Measurements from ENCODE around the gene COX10. TPM values are rescaled to one million over a fixed set of nuclear protein-coding genes. Genes with fewer than 3 reads are reported as not detected.
"Not testable (repeated sequence)": the region's sequence is repeated elsewhere in the genome, so short reads cannot be mapped to it uniquely, and the experiment has no call there.

Gene COX10
- 40.1 and 41.7 TPM in 2 replicates for total RNA-seq

DNA sequence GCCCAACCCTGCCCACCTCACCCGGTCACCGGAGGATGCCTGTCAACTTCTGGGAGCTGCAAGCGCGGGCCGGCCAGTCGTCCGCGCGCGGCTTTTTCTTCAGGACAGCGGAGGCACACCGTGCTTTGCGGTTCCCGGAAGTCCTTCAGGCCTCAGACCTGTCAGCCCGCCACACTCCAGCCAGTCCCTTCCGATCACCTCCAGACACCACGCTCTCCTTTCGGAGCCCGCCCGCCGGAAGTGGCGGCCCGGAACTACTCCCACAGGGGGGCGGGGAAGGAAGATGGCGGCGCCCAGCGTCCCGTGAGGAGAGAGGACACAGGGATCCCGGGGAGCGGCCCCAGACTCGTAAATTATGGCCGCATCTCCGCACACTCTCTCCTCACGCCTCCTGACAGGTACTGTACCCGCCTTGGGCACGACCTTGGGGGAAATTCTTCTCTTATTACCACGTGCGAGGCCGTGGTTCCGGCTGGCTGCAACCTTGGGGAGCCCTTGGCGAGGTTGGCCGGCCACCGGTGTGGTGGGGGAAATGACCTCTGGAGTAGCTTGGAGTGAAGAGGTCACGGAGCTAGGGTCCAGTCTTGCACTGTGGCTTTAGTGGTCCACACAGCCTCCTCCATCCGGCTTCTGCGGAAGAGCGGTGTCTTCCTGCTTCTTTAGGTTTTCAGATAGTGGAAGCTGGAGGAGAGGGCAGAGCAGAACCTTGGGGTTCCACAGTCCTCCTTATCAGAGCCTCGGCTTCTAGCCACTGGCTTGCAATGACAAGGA, at the start of gene COX10:
TSS of gene COX10 (plus strand) at position 254 of the 771 bp plus-strand sequence. CDS start at position 356, 102 bp downstream.
- intact Hi-C loops (cut with micrococcal nuclease), result loop anchor here (1.0 to 10.0 kb wide), 7 partner anchors 11 to 1051 kb away; partner anchors contain the start of genes ELAC2 and HS3ST3B1
- Mint-ChIP-seq H3K4me1 (ENCODE audit: low read depth) (peaks cover 78% of the 10 kb centered on the region), H3K36me3 (ENCODE audit: low read depth) (peaks cover 46% of the 10 kb centered on the region), H3K4me3 (peak within 1 kb of the TSS; percentile 97), H3K27ac (peak within 1 kb of the TSS; percentile 94), H3K9me3 (peaks cover 6% of the 10 kb centered on the region), H3K27me3 (ENCODE audit: insufficient read depth) (no peaks in the 10 kb centered on the region)
- DNase-seq (ENCODE audit: low spot score), result peak; percentile 85

DNA sequence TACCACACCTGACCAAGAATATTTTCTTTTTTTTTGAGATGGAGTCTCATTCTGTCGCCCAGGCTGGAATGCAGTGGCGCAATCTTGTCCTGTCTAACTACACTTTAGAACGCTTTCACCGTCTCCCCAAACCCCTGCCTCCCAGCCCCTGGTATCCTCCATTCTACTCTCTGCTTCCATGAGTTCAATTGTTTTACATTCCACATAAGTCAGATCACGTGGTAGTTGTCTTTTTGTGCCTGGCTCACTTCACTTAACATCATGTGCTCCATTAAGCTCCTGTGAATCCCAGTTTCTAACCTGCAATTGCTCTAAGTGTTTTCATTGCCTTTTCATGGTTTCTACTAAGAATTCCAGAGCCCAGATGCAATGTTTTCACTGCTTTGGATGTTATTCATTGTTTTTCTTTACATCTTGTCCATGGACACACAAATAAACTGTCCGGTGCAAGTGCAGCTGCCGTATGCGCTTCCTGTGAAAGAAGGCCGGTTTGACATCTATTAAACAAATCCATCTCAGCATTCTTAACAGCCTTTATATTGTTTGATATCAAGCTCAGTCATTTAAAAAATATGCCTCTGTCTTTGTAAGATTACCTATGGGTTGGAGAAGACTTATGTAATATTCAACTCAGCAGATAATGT, 47.5 kb upstream of the COX10 start:
- intact Hi-C loops (cut with micrococcal nuclease); H3K9me3 Mint-ChIP-seq: not testable (repeated sequence)

DNA sequence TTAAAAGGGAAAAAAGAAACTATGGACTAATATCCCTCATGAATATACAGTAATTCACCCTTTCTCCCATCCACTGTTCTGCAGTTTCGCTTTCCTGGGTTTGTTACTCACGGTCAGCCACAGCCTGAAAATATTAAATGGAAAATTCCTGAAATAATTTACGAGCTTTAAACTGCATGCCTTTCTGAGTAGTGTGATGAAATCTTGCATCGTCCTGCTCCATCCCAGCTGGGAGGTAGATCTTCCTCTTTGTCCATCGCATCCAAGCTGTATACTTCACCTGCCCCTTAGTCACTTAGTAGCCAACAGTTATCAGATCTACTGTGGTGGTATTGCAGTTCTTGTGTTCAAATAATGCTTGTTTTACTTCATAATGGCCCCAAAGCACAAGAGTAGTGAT, 39.5 kb upstream of the COX10 start:
- DNase-seq (ENCODE audit: low spot score); H3K27ac Mint-ChIP-seq; H3K27me3 Mint-ChIP-seq (ENCODE audit: insufficient read depth); H3K9me3 Mint-ChIP-seq; H3K4me1 Mint-ChIP-seq (ENCODE audit: low read depth); intact Hi-C loops (cut with micrococcal nuclease); H3K4me3 Mint-ChIP-seq: not testable (repeated sequence)
- peaks cover 32% of the 10 kb centered on the region for H3K36me3 Mint-ChIP-seq (ENCODE audit: low read depth)

More for the DNA sequence above, 47.5 kb upstream of the COX10 start:
- H3K36me3 Mint-ChIP-seq (ENCODE audit: low read depth); H3K27ac Mint-ChIP-seq; H3K27me3 Mint-ChIP-seq (ENCODE audit: insufficient read depth); H3K4me3 Mint-ChIP-seq; DNase-seq (ENCODE audit: low spot score): not testable (repeated sequence)
- H3K4me1 Mint-ChIP-seq (ENCODE audit: low read depth), result peaks cover 17% of the 10 kb centered on the region

DNA sequence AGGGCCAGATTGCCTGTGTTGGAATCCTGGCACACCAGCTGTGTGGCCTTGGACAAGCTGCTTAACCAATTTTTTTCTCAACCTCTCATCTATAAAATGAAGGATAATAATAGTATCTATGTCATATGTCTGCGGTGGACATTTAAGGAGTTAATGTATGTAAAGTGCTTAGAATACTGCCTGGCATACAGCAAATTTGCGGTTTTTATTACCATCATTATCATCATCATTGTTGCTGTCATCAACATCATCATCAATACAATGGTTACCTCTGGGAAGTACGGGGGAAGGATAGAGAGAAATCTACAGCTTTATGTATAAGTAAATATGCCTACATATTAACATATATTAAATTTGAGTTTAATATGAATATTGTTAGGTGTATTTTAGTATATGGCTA, 37.1 kb upstream of the COX10 start:
- DNase-seq (ENCODE audit: low spot score), result no peak
- peaks cover 4% of the 10 kb centered on the region for H3K9me3 Mint-ChIP-seq
- H3K27me3 Mint-ChIP-seq (ENCODE audit: insufficient read depth), result no peaks in the 10 kb centered on the region
- intact Hi-C loops (cut with micrococcal nuclease), result no loop called here
- H3K4me1 Mint-ChIP-seq (ENCODE audit: low read depth), result peaks cover 24% of the 10 kb centered on the region
- peaks cover 43% of the 10 kb centered on the region for H3K36me3 Mint-ChIP-seq (ENCODE audit: low read depth)
- H3K27ac Mint-ChIP-seq, result no peak overlapping the region
- H3K4me3 Mint-ChIP-seq, result no peak overlapping the region

DNA sequence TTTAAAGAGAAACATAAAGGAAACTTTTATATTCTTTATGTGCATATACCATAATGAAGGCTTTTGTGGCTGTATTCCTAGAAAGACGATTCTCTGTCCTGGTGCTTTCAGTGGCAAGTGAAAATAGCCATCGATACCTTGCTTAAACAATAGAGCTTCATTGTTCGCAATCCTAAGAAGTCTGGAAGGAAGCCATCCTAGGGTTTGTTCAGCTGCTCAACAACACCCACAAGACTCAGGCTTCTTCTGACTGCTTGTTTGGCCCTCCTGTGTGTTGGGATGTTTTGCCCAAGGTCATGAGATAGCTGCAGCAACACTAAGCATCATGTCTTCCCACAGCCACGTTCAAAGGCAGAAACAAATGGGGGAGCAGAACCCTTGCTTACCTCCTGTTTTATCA, 36.1 kb upstream of the COX10 start:
- Mint-ChIP-seq H3K36me3 (ENCODE audit: low read depth) (peaks cover 45% of the 10 kb centered on the region), H3K4me3 (no peak overlapping the region), H3K27ac (no peak overlapping the region), H3K27me3 (ENCODE audit: insufficient read depth) (no peaks in the 10 kb centered on the region), H3K9me3 (peaks cover 4% of the 10 kb centered on the region), H3K4me1 (ENCODE audit: low read depth) (peaks cover 33% of the 10 kb centered on the region)
- intact Hi-C loops (cut with micrococcal nuclease), result no loop called here
- DNase-seq (ENCODE audit: low spot score), result no peak

DNA sequence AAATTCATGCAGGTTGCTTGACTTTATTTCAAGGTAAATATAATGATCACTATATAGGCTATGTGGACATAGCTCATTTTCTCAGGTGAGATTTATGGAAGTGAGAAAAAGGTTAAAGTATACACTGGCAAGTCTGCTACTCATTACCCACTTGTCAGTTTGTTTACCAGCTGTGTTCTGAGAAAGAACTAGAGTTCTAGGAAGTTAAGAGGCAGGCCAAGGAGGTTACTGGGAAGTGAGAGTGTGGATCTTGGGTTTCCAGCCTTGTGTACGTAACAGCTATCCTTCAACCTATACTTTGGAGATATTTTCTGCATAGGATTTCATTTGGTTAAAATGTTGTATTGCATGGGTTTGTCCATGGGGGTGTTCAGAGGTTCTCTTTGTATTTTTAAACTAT, 31.9 kb upstream of the COX10 start:
- DNase-seq (ENCODE audit: low spot score), result no peak
- Mint-ChIP-seq H3K4me1 (ENCODE audit: low read depth) (peaks cover 50% of the 10 kb centered on the region), H3K4me3 (peak overlapping the region; percentile 16), H3K27ac (peak overlapping the region; percentile 37), H3K27me3 (ENCODE audit: insufficient read depth) (no peaks in the 10 kb centered on the region), H3K36me3 (ENCODE audit: low read depth) (peaks cover 42% of the 10 kb centered on the region), H3K9me3 (no peaks in the 10 kb centered on the region)
- intact Hi-C loops (cut with micrococcal nuclease), result no loop called here

DNA sequence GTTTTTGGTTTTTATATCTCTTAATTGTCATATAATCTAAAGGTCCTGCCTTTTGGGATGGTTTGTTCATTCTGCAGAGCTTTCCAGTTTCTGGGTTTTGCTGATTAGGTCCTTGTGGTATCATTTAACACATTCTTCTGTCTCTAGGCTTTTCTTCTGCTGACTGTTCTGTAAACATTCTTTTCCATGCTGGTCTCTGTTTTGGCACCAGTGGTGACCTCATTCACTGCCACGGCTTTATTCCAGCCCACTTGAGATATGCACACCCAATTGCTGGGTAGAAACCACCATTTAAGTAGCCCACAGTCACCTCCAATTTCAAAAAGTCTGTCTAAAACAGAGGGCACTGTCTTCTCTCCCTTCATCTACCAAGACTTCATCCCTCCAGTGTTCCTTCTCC, 31.1 kb upstream of the COX10 start:
- Mint-ChIP-seq H3K9me3 (no peaks in the 10 kb centered on the region), H3K27ac (peak overlapping the region; percentile 6), H3K36me3 (ENCODE audit: low read depth) (peaks cover 40% of the 10 kb centered on the region), H3K4me1 (ENCODE audit: low read depth) (peaks cover 50% of the 10 kb centered on the region), H3K27me3 (ENCODE audit: insufficient read depth) (no peaks in the 10 kb centered on the region), H3K4me3 (no peak overlapping the region)
- intact Hi-C loops (cut with micrococcal nuclease), result no loop called here
- DNase-seq (ENCODE audit: low spot score), result no peak

DNA sequence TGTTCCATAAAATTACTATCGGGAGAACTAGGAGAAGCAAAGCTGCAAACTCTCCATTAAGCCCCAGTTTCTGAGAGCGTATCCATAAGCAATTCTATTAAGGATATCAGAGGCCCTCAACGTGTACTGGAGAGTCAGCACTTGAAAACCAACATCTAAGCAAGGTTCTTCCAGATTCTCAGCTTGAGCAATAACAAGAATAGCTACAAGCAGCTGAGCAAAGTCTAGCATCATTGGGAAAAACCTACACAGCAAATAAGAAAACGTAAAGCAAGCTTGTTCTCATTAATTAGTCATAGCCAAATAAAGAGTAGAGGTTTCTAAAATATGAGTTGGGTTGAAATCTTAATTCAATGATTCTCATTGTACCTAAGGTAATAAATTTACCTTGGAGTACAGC, 26.9 kb upstream of the COX10 start:
- Mint-ChIP-seq H3K27ac (no peak overlapping the region), H3K4me1 (ENCODE audit: low read depth) (peaks cover 65% of the 10 kb centered on the region), H3K4me3 (no peak overlapping the region), H3K27me3 (ENCODE audit: insufficient read depth) (no peaks in the 10 kb centered on the region), H3K9me3 (no peaks in the 10 kb centered on the region), H3K36me3 (ENCODE audit: low read depth) (peaks cover 34% of the 10 kb centered on the region)
- DNase-seq (ENCODE audit: low spot score), result no peak
- intact Hi-C loops (cut with micrococcal nuclease), result loop anchor here (1.0 to 5.0 kb wide), 6 partner anchors 14 to 258 kb away; partner anchors contain the start of gene COX10

DNA sequence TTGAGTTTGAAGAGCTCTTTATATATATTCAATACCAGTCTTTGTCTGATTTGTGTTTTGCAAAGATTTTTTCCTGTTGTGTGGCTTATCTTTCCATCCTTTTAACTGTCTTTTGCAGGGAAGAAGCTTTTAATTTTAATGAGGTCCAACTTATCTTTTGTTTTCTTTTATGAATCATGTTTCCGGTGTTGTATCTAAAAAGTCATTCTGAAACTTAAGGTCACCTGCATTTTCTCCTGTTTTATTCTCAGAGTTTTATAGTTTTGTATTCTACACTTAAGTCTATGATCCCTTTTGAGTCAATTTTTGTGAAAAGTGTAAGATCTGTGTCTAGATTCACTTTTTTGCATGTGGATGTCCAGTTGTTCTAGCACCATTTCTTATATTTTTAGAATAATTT, 24.6 kb upstream of the COX10 start:
- intact Hi-C loops (cut with micrococcal nuclease), result loop anchor here (5.0 kb wide), 1 partner anchor 82 kb away; no protein-coding TSS in a partner anchor

DNA sequence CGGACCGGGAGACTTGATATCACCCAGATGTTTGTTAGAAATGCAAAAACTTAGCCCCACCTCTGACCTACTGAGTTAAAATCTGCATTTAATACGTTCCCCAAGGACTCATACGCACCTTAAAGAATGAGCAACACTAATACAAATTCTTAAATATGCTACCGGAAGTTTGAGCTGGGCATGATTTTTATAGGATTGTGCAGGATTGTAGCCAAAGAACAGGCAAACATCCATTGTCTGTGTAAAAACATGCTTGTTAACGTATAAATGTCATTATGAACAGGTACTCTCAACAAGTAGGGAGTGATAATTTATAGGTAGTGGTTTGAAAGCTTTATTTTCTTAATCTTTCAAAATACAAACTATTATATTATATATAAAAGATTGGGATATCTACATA, 22.3 kb upstream of the COX10 start:
- Mint-ChIP-seq H3K27me3 (ENCODE audit: insufficient read depth) (no peaks in the 10 kb centered on the region), H3K4me1 (ENCODE audit: low read depth) (peaks cover 36% of the 10 kb centered on the region), H3K9me3 (no peaks in the 10 kb centered on the region), H3K27ac (no peak overlapping the region), H3K36me3 (ENCODE audit: low read depth) (peaks cover 37% of the 10 kb centered on the region), H3K4me3 (no peak overlapping the region)
- no peak for DNase-seq (ENCODE audit: low spot score)
- intact Hi-C loops (cut with micrococcal nuclease), result no loop called here

More for the DNA sequence above, 24.6 kb upstream of the COX10 start:
- no peak overlapping the region for H3K4me3 Mint-ChIP-seq
- H3K27me3 Mint-ChIP-seq (ENCODE audit: insufficient read depth), result no peaks in the 10 kb centered on the region
- no peak for DNase-seq (ENCODE audit: low spot score)
- peaks cover 45% of the 10 kb centered on the region for H3K4me1 Mint-ChIP-seq (ENCODE audit: low read depth)
- H3K36me3 Mint-ChIP-seq (ENCODE audit: low read depth), result peaks cover 33% of the 10 kb centered on the region
- H3K27ac Mint-ChIP-seq, result peak overlapping the region; percentile 19
- no peaks in the 10 kb centered on the region for H3K9me3 Mint-ChIP-seq

DNA sequence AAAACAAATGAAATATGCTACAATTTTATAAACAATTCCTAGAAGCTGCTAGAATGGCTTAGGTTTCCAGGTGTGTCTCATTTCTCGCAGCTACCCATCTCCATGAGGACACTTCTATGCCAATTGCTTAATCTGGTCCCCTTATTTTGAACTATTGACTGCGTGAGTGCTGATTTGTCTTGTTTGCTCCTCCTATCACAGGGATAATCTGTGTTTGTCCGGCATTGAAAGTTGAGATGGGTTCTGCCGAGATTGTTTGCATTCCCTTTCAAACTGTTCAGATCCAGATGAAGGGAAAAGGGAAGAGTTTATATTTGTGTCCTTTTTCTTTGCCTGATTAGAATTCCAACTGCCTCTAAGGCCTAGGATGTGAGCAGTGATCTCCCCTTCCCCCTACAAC, 21.7 kb upstream of the COX10 start:
- Mint-ChIP-seq H3K4me1 (ENCODE audit: low read depth) (peaks cover 31% of the 10 kb centered on the region), H3K4me3 (no peak overlapping the region), H3K9me3 (no peaks in the 10 kb centered on the region), H3K27ac (no peak overlapping the region), H3K36me3 (ENCODE audit: low read depth) (peaks cover 34% of the 10 kb centered on the region), H3K27me3 (ENCODE audit: insufficient read depth) (no peaks in the 10 kb centered on the region)
- intact Hi-C loops (cut with micrococcal nuclease), result no loop called here
- no peak for DNase-seq (ENCODE audit: low spot score)

DNA sequence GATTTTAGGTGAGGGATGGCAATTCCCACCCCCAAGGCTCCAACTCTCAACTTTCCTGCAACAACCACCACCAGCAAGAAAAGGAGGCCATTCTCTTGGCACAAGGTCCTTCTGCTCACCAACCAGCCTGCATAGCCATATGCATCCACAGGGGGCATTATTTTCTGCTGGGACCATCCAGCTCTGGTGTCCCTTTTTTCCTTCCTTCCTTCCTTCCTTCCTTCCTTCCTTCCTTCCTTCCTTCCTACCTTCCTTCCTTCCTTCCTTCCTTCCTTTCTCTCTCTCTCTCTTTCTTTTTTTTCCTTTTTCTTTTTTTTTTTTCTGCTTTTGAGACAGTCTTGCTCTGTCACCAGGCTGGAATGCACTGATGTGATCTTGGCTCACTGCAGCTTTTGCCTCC, 21.1 kb upstream of the COX10 start:
- Mint-ChIP-seq H3K27ac (peak overlapping the region; percentile 71), H3K27me3 (ENCODE audit: insufficient read depth) (no peaks in the 10 kb centered on the region), H3K4me1 (ENCODE audit: low read depth) (peaks cover 31% of the 10 kb centered on the region), H3K4me3 (no peak overlapping the region), H3K9me3 (no peaks in the 10 kb centered on the region), H3K36me3 (ENCODE audit: low read depth) (peaks cover 37% of the 10 kb centered on the region)
- intact Hi-C loops (cut with micrococcal nuclease), result no loop called here
- no peak for DNase-seq (ENCODE audit: low spot score)

DNA sequence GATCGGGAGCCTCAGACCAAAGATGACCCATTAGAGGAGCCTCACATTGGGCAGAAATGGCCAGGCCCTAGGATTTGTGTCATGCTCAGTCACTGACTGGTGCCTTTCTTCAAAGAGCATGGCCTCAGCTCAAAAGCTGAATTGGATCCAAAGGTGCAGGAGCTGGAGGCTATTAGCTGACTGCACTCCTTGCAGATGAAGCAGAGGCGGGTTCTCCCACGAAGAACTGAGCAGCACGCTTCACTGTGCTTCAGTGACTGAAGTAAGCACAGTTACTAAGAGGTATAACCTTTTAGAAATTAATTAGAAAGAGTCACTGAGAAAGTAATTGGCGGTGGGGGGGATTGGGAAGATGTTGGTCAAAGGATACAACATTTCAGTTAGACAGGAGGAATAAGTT, 18.7 kb upstream of the COX10 start:
- H3K27ac Mint-ChIP-seq, result no peak overlapping the region
- H3K27me3 Mint-ChIP-seq (ENCODE audit: insufficient read depth), result no peaks in the 10 kb centered on the region
- peaks cover 33% of the 10 kb centered on the region for H3K36me3 Mint-ChIP-seq (ENCODE audit: low read depth)
- no peak for DNase-seq (ENCODE audit: low spot score)
- H3K9me3 Mint-ChIP-seq, result no peaks in the 10 kb centered on the region
- intact Hi-C loops (cut with micrococcal nuclease), result no loop called here
- no peak overlapping the region for H3K4me3 Mint-ChIP-seq
- peaks cover 16% of the 10 kb centered on the region for H3K4me1 Mint-ChIP-seq (ENCODE audit: low read depth)
